PC-3 (cell line): ENCODE measurements around the gene CYTH1.

Experiments used
- CTCF ChIP-seq: fragments of 300-600 bp; sonication (generic); conservative IDR thresholded peaks from 2 replicates; pipeline ENCODE4 v1.5.1; 2017; ENCODE audit warnings: antibody characterized with exemption, low read depth, mild to moderate bottlenecking, low read length
- EZH2 ChIP-seq: fragments of 300-600 bp; sonication (generic); IDR thresholded peaks from one replicate; pipeline ENCODE4 v1.6.1; 2017; ENCODE audit warnings: antibody characterized with exemption, mild to moderate bottlenecking, low read length; ENCODE audit not compliant: unreplicated experiment
- EZH2phosphoT487 ChIP-seq: fragments of 300-600 bp; sonication (generic); IDR thresholded peaks from 2 replicates; pipeline ENCODE4 v1.6.1; 2018; ENCODE audit warnings: mild to moderate bottlenecking, antibody characterized with exemption, low read length, borderline replicate concordance

- TF ChIP-seq CTCF (no peak), EZH2 (no peak), EZH2phosphoT487 (no peak)
These were observed 22.7 kb upstream of the CYTH1 start for GRCh38 chr17:78804777-78805176.
